HFFc6 (cell line): ENCODE measurements around the gene SDK2. TPM values are rescaled to one million over a fixed set of nuclear protein-coding genes. Genes with fewer than 3 reads are reported as not detected.
A peak's percentile ranks its signal among the peaks of the same experiment; 100 is the strongest.

ENCODE experiments used
- DNase-seq: peaks from one replicate; pipeline ENCODE4 v3.0.0-alpha.2; 2018
- H3K27ac Mint-ChIP-seq: 2 replicates; pipeline ENCODE4 v1.8.0; 2020; ENCODE audit warnings: mild to moderate bottlenecking, mixed read lengths
- H3K27me3 Mint-ChIP-seq: 2 replicates; pipeline ENCODE4 v1.8.0; 2021; ENCODE audit warnings: mild to moderate bottlenecking, moderate library complexity, mixed read lengths; ENCODE audit not compliant: insufficient read depth
- H3K36me3 Mint-ChIP-seq: 2 replicates; pipeline ENCODE4 v1.8.0; 2021; ENCODE audit warnings: low read depth, mixed read lengths
- H3K4me1 Mint-ChIP-seq: 2 replicates; pipeline ENCODE4 v1.8.0; 2020; ENCODE audit warnings: low read depth, mixed read lengths
- H3K4me3 Mint-ChIP-seq: 2 replicates; pipeline ENCODE4 v1.8.0; 2020; ENCODE audit warnings: mild to moderate bottlenecking, moderate library complexity, mixed read lengths
- H3K9me3 Mint-ChIP-seq: 2 replicates; pipeline ENCODE4 v1.8.0; 2020; ENCODE audit warnings: mild to moderate bottlenecking, mixed read lengths
- CTCF ChIP-seq: fragments of 200-600 bp; sonication (generic); IDR thresholded peaks from 2 replicates; pipeline ENCODE4 v1.5.0; 2021; ENCODE audit warnings: antibody characterized with exemption, mild to moderate bottlenecking
- total RNA-seq, 6 experiments: library from RNA; stranded (reverse); fragmentation: NEBNext Ultra II Directional; extraction: Animal tissue kit (Norgen Biotek cat#: 25700); gene quantifications; 2 replicates in 1 of 6; 3 replicates in 5 of 6; pipeline ENCODE4 v1.2.3, GENCODE V29; 2021

SDK2 gene
- total RNA-seq, 6 experiments from 2014 or later = 0.03 TPM; not detected in 4

DNA sequence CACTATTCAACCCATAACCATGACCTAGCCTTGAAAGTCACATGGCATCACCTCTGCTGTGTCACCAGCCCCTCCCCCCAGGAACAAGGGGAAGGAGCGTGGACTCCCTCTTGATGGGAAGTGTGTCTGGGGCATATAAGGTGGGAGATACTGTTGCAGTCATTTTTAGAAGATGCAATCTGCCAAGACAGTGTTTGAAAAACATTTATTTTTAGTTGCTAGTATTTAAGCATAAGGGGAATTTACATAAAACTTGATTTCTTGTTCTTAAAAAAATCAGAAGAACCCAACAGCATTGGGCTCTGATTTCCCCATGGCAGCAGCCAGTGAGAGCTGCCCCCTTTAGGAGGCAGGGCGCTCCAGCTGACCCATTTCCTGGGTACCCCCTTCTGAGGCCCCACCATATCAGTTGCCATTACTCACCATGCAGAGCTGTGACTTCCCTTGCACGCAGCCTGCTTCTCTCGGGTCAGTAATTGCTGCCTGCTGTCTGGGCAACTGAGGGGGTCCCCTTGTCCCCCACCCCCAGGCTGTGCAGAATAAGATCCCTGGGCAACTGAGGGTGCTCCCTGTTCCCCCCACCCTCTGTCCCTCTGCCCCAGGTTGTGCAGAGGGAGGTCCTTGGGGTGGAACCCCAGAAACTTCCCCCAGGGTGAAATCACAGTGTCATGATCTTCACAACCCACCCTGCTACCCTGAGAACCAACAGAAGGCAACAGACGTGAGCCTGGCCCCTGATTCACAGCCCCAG is 320.7 kb downstream of the SDK2 start:
- peaks cover 14% of the 10 kb centered on the region for H3K27me3 Mint-ChIP-seq
- peak overlapping the region; percentile 43; the same call in 1 of the 2 replicates for H3K4me3 Mint-ChIP-seq
- H3K27ac Mint-ChIP-seq = no peak overlapping the region

DNA sequence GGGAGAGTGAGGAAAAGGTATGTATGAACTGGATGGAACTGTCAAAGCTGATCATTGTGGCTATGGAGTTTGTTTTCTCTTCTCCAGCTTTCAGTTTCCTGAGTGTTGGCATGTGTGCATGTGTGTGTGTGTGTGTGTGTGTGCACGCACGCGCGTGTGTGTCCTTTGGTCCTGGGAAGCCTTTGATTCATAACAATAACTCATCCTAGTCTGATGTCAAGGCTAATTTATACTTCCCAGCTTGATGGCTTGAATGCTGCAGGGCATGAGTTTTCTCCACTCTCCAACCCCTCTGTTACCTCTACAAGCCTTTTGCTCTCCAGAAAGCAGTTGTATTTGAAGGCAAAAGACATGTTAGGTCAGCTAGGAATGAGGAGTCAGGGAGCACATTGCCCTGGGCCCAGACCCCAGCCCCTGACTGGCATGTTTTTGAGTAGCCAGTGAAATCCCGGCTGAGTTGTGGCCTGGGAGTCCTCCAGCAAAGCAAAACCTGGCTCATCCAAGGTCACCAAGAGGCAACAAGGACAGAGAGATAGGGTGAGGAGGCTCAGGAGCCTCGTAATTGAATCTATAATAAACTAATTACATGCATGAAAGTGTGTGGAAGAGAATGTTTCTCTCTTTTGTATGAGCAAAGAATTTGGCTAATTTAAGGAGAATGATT is 323.5 kb downstream of the SDK2 start:
- Mint-ChIP-seq H3K4me1 (peaks cover 42% of the 10 kb centered on the region), H3K9me3 (no peaks in the 10 kb centered on the region; the same call in 1 of the 2 replicates), H3K4me3 (no peak overlapping the region), H3K27ac (no peak overlapping the region), H3K27me3 (peaks cover 9% of the 10 kb centered on the region), H3K36me3 (no peaks in the 10 kb centered on the region)
- DNase-seq = peak; percentile 32
- no peak for TF ChIP-seq CTCF

More for the DNA sequence above, 320.7 kb downstream of the SDK2 start:
- Mint-ChIP-seq H3K9me3 (no peaks in the 10 kb centered on the region; the same call in 1 of the 2 replicates), H3K36me3 (no peaks in the 10 kb centered on the region), H3K4me1 (peaks cover 35% of the 10 kb centered on the region)
- peak; percentile 9; the same call in 1 of the 2 replicates for TF ChIP-seq CTCF
- DNase-seq = peak; percentile 24

DNA sequence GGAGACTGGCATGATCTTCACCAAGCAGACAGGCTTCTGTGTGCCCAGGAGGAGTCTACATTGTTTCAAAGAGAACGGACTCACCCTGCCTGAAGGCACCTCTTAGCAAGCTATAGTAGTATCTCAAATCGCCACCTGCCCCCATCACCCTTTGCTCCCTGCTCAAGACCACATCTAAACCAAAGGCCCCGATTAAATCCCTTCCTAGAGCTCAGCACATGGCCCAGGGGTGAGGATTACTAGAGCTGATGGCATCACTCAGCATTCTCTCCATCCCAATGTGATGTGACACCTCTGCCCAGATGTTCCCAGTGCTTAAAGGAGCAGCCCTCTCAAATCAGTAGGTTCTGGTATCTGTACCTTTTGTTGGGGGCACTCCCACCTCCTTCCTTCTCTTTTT is 324.5 kb downstream of the SDK2 start:
- no peak overlapping the region for H3K4me3 Mint-ChIP-seq

DNA sequence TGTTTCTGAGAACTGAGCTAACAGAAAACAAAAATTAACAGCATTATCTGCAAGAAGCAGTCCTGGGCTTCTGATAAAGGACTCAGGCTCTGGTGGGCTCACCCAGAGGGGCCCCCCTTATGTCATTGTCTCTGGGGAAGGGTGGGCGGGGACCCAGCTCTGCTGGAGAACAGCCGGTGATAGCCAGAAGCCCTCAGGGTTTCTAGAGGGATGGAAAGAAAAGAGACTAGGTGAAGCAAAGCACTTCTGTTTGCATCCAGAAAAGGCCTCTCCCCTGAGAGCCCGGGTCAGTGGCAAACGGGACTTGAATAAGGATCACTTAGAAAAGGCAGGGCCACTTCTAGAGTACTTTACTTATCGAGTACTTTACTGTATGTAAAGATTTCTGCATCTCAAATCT is 325.4 kb downstream of the SDK2 start:
- peaks cover 23% of the 10 kb centered on the region for H3K4me1 Mint-ChIP-seq
- H3K36me3 Mint-ChIP-seq = no peaks in the 10 kb centered on the region
- no peak for TF ChIP-seq CTCF
- no peak overlapping the region for H3K27ac Mint-ChIP-seq
- no peak overlapping the region for H3K4me3 Mint-ChIP-seq
- no peaks in the 10 kb centered on the region; the same call in 1 of the 2 replicates for H3K9me3 Mint-ChIP-seq
- DNase-seq = no peak
- peaks cover 8% of the 10 kb centered on the region; the same call in 1 of the 2 replicates for H3K27me3 Mint-ChIP-seq

More for the DNA sequence above, 324.5 kb downstream of the SDK2 start:
- H3K27me3 Mint-ChIP-seq = peaks cover 7% of the 10 kb centered on the region
- DNase-seq = no peak
- H3K4me1 Mint-ChIP-seq = peaks cover 33% of the 10 kb centered on the region
- H3K9me3 Mint-ChIP-seq = no peaks in the 10 kb centered on the region; the same call in 1 of the 2 replicates
- H3K36me3 Mint-ChIP-seq = no peaks in the 10 kb centered on the region
- no peak overlapping the region for H3K27ac Mint-ChIP-seq
- TF ChIP-seq CTCF = no peak

DNA sequence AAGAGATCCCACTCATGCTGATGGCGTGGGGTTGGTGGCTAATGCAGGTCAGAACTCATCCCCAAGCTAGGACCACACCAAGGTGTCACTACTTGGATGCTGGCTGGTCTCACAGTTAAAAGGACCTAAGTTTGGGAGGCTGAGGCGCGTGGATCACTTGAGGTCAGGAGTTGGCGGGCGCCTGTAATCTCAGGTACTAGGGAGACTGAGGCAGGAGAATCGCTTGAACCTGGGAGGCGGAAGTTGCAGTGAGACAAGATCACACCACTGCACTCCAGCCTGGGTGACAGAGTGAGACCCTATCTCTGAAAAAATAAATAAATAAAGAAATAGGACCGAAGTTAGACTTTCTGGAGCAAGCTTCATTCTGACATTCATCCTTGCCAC is 325.8 kb downstream of the SDK2 start:
- H3K27ac Mint-ChIP-seq = no peak overlapping the region
- H3K9me3 Mint-ChIP-seq = no peaks in the 10 kb centered on the region; the same call in 1 of the 2 replicates
- H3K36me3 Mint-ChIP-seq = no peaks in the 10 kb centered on the region
- peaks cover 19% of the 10 kb centered on the region for H3K4me1 Mint-ChIP-seq
- no peak for DNase-seq
- peaks cover 8% of the 10 kb centered on the region; the same call in 1 of the 2 replicates for H3K27me3 Mint-ChIP-seq
- H3K4me3 Mint-ChIP-seq = no peak overlapping the region
- no peak for TF ChIP-seq CTCF
